Fibroblast of lung (primary cell): ENCODE results near the gene PRICKLE4.

Experiments
- EZH2 ChIP-seq: IDR thresholded peaks from 2 replicates; pipeline ENCODE4 v1.5.1; 2012; ENCODE audit warnings: low read length, control low read depth, mild to moderate bottlenecking; ENCODE audit errors: missing control alignments
- TF ChIP-seq, protein P1 (sequence below), 2 donors: IDR thresholded peaks in 1 of 2; conservative IDR thresholded peaks in 1 of 2; 1 replicate in 1 of 2; 2 replicates in 1 of 2; pipeline ENCODE4 v1.5.1; 2011 to 2012; ENCODE audit warnings: low read length in 2 of 2, control low read depth in 1 of 2, inconsistent platforms in 1 of 2, low read depth in 1 of 2, mild to moderate bottlenecking in 1 of 2

- TF ChIP-seq, protein P1, sequence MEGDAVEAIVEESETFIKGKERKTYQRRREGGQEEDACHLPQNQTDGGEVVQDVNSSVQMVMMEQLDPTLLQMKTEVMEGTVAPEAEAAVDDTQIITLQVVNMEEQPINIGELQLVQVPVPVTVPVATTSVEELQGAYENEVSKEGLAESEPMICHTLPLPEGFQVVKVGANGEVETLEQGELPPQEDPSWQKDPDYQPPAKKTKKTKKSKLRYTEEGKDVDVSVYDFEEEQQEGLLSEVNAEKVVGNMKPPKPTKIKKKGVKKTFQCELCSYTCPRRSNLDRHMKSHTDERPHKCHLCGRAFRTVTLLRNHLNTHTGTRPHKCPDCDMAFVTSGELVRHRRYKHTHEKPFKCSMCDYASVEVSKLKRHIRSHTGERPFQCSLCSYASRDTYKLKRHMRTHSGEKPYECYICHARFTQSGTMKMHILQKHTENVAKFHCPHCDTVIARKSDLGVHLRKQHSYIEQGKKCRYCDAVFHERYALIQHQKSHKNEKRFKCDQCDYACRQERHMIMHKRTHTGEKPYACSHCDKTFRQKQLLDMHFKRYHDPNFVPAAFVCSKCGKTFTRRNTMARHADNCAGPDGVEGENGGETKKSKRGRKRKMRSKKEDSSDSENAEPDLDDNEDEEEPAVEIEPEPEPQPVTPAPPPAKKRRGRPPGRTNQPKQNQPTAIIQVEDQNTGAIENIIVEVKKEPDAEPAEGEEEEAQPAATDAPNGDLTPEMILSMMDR (conservative IDR thresholded peaks at IDR 0.05 in 1 of 2, IDR thresholded peaks at IDR 0.05 in 1 of 2; ENCODE audit: low read depth in 1 of 2, low read length in 2 of 2), result no peak
- TF ChIP-seq EZH2, result no peak
Observed at GRCh38 chr6:41777551-41778285, 2.9 kb upstream of the PRICKLE4 start.
